HFF-Myc (cell line): Measurements from ENCODE around the gene SLC18A3.

ENCODE experiments used
- DNase-seq: peaks from one replicate; pipeline ENCODE4 v3.0.0-alpha.2; 2011; ENCODE audit warnings: low read depth; ENCODE audit errors: extremely low read depth
- H3K4me3 ChIP-seq: replicated peaks from 2 replicates; pipeline ENCODE4 v1.5.1; 2011; ENCODE audit warnings: low read depth, mild to moderate bottlenecking, control low read depth, low read length
- TF ChIP-seq, protein P1 (sequence below): IDR thresholded peaks from 2 replicates; pipeline ENCODE4 v1.5.1; 2012; ENCODE audit warnings: mild to moderate bottlenecking, low read depth, low read length, control low read depth; ENCODE audit errors: missing control alignments

SLC18A3 gene

DNA sequence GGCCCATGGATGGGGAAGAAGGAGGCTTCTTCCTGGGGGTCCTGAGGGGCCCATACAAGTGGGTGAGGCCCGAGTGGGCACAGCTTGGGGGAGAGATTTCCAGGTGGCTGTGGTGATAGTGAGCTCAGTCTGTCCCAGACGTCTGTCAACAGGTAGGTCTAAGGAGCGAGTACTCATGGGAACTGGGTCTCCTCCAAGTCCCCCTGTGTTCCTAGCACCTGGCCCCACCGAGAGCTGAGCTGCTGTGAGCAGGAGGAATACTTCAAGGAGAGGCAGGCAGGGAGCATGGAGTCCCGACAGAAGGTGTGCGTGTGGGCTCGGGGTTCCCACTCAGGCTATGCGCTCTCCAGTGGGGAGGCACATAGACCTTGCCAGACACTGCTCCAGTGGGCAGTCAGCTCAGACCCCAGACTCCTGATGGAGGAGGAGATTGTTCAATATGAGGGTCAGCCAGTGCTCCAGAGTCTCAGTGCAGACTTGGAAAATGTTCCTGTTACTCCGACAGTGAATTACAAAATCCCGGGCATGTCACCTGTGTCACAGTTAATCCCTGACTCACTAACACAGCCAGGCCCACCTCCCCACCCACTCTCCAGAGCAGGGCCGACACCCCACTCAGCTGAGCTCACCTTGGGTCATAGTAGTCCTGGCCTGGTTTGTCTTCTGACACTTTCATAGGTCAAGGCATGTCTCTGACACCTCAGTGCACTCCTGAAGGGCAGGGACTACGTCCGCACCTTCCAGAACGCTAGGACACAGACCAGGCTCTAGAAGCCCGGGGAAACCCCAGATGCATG lies 41.1 kb downstream of the SLC18A3 start:
- no peak overlapping the region for H3K4me3 ChIP-seq
- TF ChIP-seq, protein P1, sequence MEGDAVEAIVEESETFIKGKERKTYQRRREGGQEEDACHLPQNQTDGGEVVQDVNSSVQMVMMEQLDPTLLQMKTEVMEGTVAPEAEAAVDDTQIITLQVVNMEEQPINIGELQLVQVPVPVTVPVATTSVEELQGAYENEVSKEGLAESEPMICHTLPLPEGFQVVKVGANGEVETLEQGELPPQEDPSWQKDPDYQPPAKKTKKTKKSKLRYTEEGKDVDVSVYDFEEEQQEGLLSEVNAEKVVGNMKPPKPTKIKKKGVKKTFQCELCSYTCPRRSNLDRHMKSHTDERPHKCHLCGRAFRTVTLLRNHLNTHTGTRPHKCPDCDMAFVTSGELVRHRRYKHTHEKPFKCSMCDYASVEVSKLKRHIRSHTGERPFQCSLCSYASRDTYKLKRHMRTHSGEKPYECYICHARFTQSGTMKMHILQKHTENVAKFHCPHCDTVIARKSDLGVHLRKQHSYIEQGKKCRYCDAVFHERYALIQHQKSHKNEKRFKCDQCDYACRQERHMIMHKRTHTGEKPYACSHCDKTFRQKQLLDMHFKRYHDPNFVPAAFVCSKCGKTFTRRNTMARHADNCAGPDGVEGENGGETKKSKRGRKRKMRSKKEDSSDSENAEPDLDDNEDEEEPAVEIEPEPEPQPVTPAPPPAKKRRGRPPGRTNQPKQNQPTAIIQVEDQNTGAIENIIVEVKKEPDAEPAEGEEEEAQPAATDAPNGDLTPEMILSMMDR = no peak
- DNase-seq = no peak

DNA sequence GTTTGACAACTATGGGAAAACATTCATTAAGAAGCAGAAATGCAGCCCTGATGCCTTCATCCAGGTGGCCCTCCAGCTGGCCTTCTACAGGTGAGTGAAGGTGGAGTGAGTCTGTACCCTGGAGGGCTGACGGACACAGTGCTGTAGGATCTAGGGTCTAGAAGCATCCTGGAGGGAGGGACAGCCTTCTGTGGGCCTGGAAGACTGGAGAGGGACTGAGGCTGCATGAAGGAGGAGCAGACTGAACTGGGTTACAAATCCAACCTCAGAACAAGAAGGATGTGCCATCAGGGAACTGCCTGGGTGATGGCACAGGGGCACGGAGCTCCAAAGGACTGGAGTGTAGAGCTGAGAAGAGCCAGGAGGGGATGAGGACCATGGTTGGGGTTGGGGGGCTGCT lies 41.8 kb downstream of the SLC18A3 start:
- H3K4me3 ChIP-seq = no peak overlapping the region
- DNase-seq = no peak
- TF ChIP-seq, protein P1 = no peak

DNA sequence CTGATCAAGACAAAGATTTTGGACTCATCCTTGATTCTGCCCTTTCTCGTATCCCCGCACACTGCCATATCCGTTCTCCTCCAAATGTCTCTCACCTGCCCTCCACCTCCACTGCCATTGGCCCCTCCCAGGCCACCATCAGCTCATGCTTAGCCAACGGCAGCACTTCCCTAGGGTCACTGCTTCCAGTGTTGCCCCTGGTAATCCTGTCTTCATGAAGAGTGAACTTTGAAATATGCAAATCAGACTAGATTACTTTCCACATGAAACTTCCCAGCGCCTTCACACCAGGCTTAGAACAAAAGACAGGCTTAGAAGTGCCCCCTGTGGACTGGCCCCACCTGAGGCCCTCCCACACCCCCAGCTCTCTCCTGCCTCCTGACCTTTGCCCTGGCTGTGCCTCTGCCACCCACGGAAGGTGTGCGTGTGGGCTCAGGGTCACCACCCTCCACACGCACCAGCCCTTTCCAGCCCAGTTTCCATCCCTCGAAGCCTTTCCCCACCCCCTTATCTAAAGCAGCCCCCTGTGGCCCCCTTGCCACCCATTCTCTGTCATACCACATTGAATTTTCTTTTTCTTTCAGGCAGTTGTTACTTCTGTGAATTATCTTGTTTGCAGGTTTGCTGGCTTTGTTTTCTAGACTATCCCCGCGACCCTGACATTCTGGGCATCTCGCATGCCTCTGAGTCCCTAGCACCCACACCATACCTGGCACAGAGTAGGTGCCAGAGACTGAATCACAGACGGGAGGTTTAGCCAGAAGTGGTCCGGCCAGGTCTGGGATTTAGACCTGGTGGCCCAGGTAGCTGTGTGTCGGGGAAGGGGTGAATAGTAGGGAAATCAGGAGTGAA lies 42.5 kb downstream of the SLC18A3 start:
- no peak for DNase-seq
- H3K4me3 ChIP-seq = no peak overlapping the region
- TF ChIP-seq, protein P1 = no peak

DNA sequence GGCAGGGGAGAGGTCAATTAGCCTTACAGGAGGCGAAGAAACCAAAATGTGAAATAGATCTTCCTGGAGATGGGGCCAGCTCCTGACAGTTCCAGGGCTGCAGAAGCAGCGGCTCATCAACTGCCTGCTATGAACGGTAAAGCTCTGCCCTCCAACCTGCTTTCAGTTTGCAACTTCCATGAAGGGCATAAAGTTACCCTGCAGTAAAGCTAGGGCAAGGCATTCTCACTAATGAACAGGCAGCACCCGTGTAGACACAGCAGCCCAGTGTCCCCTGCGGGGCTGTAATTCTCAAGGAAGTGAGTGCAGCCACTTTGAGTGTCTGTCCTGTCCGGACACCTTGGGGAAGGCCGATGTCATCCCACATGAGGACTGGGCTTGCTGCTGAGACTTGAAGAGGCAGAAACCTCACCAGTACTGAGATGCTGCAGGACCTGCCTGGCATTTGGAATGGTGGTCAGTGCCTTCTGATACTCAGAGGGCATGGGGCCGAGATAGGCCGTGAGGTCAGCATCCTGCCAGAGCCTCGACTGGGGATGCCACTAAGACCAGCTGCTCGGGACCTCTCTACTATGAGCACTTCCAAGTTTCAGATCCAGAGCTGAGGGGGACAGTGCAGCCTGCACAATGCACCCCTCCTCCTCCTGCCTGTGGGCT lies 43.3 kb downstream of the SLC18A3 start:
- DNase-seq = no peak
- TF ChIP-seq, protein P1 = no peak
- no peak overlapping the region for H3K4me3 ChIP-seq

DNA sequence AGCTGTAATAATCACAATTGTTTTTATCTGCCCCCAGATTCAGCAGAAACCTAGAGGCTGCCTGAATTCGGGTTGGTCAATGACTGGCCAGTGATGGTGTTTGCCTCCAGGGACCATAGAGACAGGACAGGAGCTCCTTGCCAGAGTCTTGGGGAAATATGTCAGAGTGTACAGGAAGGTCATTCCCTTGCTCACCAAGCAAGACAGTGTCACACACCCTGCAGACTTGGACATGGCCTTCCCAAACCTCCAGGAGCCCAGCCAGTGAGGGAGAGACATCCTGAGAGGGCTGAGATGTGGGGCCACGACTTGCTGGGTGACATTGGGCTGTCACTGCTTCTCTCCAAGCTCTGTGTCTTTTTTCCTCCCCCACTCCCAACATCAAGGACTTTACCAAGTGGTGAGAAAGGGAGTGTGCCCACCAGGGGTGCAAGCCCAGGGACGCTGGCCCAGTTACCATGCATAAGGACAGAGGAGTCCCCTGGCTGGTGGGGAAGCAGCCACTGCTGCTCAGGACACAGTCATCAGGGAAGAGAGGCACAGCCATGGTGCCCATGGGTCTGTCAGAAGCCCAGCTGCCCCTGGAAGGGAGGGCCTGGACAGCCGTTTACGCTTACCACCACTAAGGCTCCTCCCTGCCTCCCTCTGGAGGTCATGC lies 44.1 kb downstream of the SLC18A3 start:
- TF ChIP-seq, protein P1 = no peak
- no peak for DNase-seq

DNA sequence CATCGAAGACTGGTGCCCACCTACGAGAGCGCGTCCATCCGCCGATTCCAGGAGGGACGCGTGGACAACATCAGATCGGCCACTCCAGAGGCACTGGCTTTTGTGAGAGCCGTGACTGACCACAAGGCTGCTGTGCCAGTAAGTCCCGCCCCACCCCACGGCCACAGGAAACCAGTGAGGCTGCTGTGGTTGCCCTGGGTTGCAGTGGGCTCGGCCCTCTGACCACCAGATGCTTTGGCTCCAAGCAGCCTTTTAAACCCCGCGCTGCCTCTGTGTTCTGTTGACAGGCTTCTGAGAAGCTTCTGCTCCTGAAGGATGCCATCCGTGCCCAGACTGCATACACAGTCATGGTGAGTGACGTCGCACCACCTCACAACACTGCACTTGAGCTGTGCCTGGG lies 45.0 kb downstream of the SLC18A3 start:
- no peak overlapping the region for H3K4me3 ChIP-seq
- DNase-seq = no peak
- TF ChIP-seq, protein P1 = no peak

More for the DNA sequence above, 44.1 kb downstream of the SLC18A3 start:
- H3K4me3 ChIP-seq = no peak overlapping the region
